WTC11 (cell line): Measurements from ENCODE around the gene AP3D1. TPM values are rescaled to one million over a fixed set of nuclear protein-coding genes. Genes with fewer than 3 reads are reported as not detected.
A peak's percentile ranks its signal among the peaks of the same experiment; 100 is the strongest.

Experiments used
- ATAC-seq: fragments of 200-7000 bp; cut with Tn5 transposase; 2 replicates; pipeline ENCODE4 v1.10.0; 2021; ENCODE audit warnings: mild to moderate bottlenecking, moderate library complexity
- CTCF ChIA-PET: fragments of 300-600 bp; sonication (Branson Sonifier 250); formaldehyde crosslinking; loops from one replicate; lab custom pipeline; 2021; ENCODE audit warnings: antibody characterized with exemption; lab: Charles Lee
- POLR2A ChIA-PET: fragments of 350-600 bp; sonication (Branson Sonifier 250); formaldehyde crosslinking; loops from one replicate; lab custom pipeline; 2021; ENCODE audit warnings: antibody characterized with exemption; lab: Charles Lee
- DNase-seq: peaks from one replicate; pipeline ENCODE4 v3.0.0; 2021; ENCODE audit warnings: low spot score
- H3K27ac Mint-ChIP-seq: 2 replicates; pipeline ENCODE4 v1.8.0; 2021; ENCODE audit warnings: mixed read lengths
- H3K27me3 Mint-ChIP-seq: 2 replicates; pipeline ENCODE4 v1.8.0; 2021; ENCODE audit warnings: low read depth, mild to moderate bottlenecking, moderate library complexity, mixed read lengths
- H3K36me3 Mint-ChIP-seq: 2 replicates; pipeline ENCODE4 v1.8.0; 2021; ENCODE audit warnings: mixed read lengths
- H3K4me1 Mint-ChIP-seq: 2 replicates; pipeline ENCODE4 v1.8.0; 2022; ENCODE audit warnings: mixed read lengths
- H3K4me3 Mint-ChIP-seq: 2 replicates; pipeline ENCODE4 v1.8.0; 2021; ENCODE audit warnings: mild to moderate bottlenecking, moderate library complexity, mixed read lengths
- H3K9me3 Mint-ChIP-seq: 2 replicates; pipeline ENCODE4 v1.8.0; 2021; ENCODE audit warnings: mixed read lengths
- EMX1 ChIP-seq: fragments of 250-450 bp; sonication (Bioruptor Pico); IDR thresholded peaks from 2 replicates; pipeline ENCODE4 v1.8.0; 2021; ENCODE audit warnings: mild to moderate bottlenecking
- GRHL2 ChIP-seq: fragments of 250-450 bp; sonication (Bioruptor Pico); IDR thresholded peaks from 2 replicates; pipeline ENCODE4 v1.8.0; 2022; ENCODE audit warnings: mild to moderate bottlenecking, moderate library complexity; ENCODE audit not compliant: insufficient replicate concordance, severe bottlenecking
- GTF2I ChIP-seq: fragments of 250-450 bp; sonication (Bioruptor Pico); conservative IDR thresholded peaks from 2 replicates; pipeline ENCODE4 v1.4.0; 2021; ENCODE audit warnings: mild to moderate bottlenecking
- JUN ChIP-seq: sonication (generic); formaldehyde crosslinking; IDR thresholded peaks from 2 replicates; pipeline ENCODE4 v1.8.0; 2023; ENCODE audit warnings: mild to moderate bottlenecking, missing genetic modification reagents
- MXD4 ChIP-seq: fragments of 250-450 bp; sonication (Bioruptor Pico); IDR thresholded peaks from 2 replicates; pipeline ENCODE4 v1.8.0; 2021; ENCODE audit warnings: mild to moderate bottlenecking, moderate library complexity, borderline replicate concordance
- MYBL2 ChIP-seq: sonication (generic); formaldehyde crosslinking; IDR thresholded peaks from 2 replicates; pipeline ENCODE4 v1.8.1; 2023; ENCODE audit warnings: mild to moderate bottlenecking, moderate library complexity, missing genetic modification reagents
- NFE2L1 ChIP-seq: sonication (generic); formaldehyde crosslinking; IDR thresholded peaks from 2 replicates; pipeline ENCODE4 v1.8.1; 2023; ENCODE audit warnings: missing genetic modification reagents
- NR1H2 ChIP-seq: sonication (generic); formaldehyde crosslinking; IDR thresholded peaks from 2 replicates; pipeline ENCODE4 v1.9.0; 2021; ENCODE audit warnings: mild to moderate bottlenecking, moderate library complexity, missing genetic modification reagents
- NR2C2 ChIP-seq: sonication (generic); formaldehyde crosslinking; IDR thresholded peaks from 2 replicates; pipeline ENCODE4 v1.8.0; 2022; ENCODE audit warnings: mild to moderate bottlenecking, missing genetic modification reagents
- TCF7 ChIP-seq: sonication (generic); formaldehyde crosslinking; IDR thresholded peaks from 2 replicates; pipeline ENCODE4 v1.8.0; 2022; ENCODE audit warnings: mild to moderate bottlenecking, low read depth, missing genetic modification reagents, moderate library complexity
- ZNF671 ChIP-seq: fragments of 250-450 bp; sonication (Bioruptor Pico); IDR thresholded peaks from 2 replicates; pipeline ENCODE4 v1.8.0; 2021; ENCODE audit warnings: mild to moderate bottlenecking
- total RNA-seq: library from RNA; stranded (reverse); gene quantifications from 3 replicates; pipeline ENCODE4 v1.2.3, GENCODE V29; 2021
- TF ChIP-seq, protein P1 (sequence below): sonication (generic); formaldehyde crosslinking; IDR thresholded peaks from 2 replicates; pipeline ENCODE4 v1.8.1; 2022; ENCODE audit warnings: mild to moderate bottlenecking, moderate library complexity, missing genetic modification reagents
- TF ChIP-seq, protein P2 (sequence below): sonication (generic); formaldehyde crosslinking; IDR thresholded peaks from 2 replicates; pipeline ENCODE4 v1.8.0; 2022; ENCODE audit warnings: mild to moderate bottlenecking, missing genetic modification reagents
- TF ChIP-seq, protein P3 (sequence below): sonication (generic); formaldehyde crosslinking; IDR thresholded peaks from 2 replicates; pipeline ENCODE4 v1.8.1; 2022; ENCODE audit warnings: low read depth, mild to moderate bottlenecking, moderate library complexity, missing genetic modification reagents, borderline replicate concordance

AP3D1 gene
- total RNA-seq, 1 experiment from 2014 or later = 190 TPM

DNA sequence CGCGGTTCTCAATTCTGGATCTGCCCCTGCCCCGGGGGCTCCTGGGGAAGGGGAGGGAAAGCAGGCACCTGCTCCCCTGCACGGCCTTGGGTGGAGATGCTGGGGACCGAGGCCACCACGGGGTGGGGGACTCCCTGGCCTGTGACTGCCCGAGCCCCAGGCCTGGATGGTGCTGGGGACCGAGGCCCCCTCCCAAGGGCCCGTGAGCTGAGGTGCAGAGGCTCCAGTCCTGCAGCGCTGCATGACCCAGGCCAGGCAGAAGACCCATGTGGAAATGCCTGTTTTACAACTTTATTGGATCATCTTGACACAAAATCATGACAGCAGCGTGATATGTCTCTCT is 50.7 kb downstream of the AP3D1 start:
- Mint-ChIP-seq H3K27ac (no peak overlapping the region), H3K27me3 (no peaks in the 10 kb centered on the region), H3K36me3 (peaks cover 39% of the 10 kb centered on the region), H3K9me3 (peaks cover 14% of the 10 kb centered on the region), H3K4me3 (no peak overlapping the region), H3K4me1 (peaks cover 1% of the 10 kb centered on the region; the same call in 1 of the 2 replicates)
- ChIA-PET POLR2A (no interaction called here), CTCF (no interaction called here)
- no peak for TF ChIP-seq NR2C2 (CRISPR knock-in tag)
- TF ChIP-seq EMX1 = no peak
- no peak for TF ChIP-seq ZNF671 (CRISPR knock-in tag)
- no peak for TF ChIP-seq GRHL2 (CRISPR knock-in tag)
- TF ChIP-seq, protein P1, sequence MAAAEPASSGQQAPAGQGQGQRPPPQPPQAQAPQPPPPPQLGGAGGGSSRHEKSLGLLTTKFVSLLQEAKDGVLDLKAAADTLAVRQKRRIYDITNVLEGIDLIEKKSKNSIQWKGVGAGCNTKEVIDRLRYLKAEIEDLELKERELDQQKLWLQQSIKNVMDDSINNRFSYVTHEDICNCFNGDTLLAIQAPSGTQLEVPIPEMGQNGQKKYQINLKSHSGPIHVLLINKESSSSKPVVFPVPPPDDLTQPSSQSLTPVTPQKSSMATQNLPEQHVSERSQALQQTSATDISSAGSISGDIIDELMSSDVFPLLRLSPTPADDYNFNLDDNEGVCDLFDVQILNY (CRISPR knock-in tag) = no peak
- no peak for TF ChIP-seq MYBL2 (CRISPR knock-in tag)
- ATAC-seq = no peak
- no peak for DNase-seq

DNA sequence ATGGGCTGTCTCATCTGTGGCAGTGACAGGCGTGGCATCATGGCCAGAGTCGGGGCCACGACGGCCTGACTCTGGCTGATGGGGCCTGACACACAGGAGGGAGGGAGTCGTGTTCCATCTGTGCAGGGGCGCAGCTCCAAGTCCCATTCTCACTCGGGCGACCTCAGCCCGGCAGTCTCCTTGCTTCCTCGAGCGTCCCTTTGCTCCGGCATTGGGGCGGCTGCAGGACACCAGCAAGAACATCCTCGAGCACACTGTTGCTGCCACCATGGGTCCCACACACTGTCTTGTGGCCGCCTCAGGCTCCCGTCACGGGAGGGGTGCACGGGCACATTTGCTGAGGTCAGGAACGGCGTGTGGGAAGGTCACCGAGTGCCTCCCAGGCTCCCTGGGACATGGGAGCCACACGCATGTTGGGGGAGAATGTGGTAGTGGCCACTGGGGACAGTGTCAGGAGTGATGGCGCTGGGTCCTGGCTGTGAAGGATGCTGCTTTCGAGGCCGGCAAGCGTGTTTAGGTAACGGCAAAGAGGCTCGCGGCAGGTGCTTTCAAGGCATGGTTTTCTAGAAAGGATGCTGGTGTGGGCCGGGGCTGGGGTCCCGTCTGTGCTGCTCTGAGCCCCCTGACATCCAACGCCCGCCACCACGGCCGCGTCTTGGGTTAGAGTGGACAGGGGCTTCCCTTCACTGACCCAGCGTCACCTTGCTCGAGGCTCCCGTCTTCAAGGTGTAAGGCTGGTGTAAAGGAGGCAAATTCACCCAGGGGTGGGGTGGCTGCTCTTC is 51.2 kb downstream of the AP3D1 start:
- Mint-ChIP-seq H3K27me3 (no peaks in the 10 kb centered on the region), H3K9me3 (peaks cover 8% of the 10 kb centered on the region), H3K27ac (no peak overlapping the region), H3K4me3 (no peak overlapping the region), H3K36me3 (peaks cover 34% of the 10 kb centered on the region), H3K4me1 (peaks cover 3% of the 10 kb centered on the region; the same call in 1 of the 2 replicates)
- ChIA-PET CTCF (no interaction called here), POLR2A (no interaction called here)
- ATAC-seq (no peak), DNase-seq (no peak)
- TF ChIP-seq, protein P2, sequence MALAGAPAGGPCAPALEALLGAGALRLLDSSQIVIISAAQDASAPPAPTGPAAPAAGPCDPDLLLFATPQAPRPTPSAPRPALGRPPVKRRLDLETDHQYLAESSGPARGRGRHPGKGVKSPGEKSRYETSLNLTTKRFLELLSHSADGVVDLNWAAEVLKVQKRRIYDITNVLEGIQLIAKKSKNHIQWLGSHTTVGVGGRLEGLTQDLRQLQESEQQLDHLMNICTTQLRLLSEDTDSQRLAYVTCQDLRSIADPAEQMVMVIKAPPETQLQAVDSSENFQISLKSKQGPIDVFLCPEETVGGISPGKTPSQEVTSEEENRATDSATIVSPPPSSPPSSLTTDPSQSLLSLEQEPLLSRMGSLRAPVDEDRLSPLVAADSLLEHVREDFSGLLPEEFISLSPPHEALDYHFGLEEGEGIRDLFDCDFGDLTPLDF (CRISPR knock-in tag) = no peak
- TF ChIP-seq NFE2L1 (CRISPR knock-in tag) = no peak

DNA sequence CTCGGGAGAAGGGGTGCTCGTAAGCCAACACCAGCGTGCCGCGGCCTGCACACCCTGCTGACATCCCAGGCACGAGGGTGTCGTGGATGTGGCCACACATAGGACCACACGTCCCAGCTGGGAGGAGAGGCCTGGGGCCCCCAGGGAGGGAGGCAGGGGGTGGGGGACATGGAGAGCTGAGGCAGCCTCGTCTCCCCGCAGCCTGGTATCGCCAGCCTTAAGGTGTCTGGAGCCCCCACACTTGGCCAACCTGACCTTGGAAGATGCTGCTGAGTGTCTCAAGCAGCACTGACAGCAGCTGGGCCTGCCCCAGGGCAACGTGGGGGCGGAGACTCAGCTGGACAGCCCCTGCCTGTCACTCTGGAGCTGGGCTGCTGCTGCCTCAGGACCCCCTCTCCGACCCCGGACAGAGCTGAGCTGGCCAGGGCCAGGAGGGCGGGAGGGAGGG is 52.3 kb downstream of the AP3D1 start:
- CTCF ChIA-PET = interaction anchor here (0.6 kb wide), 1 partner anchor 21 kb away, joined by 6 read pairs; no protein-coding TSS in a partner anchor
- Mint-ChIP-seq H3K27ac (no peak overlapping the region), H3K36me3 (peaks cover 25% of the 10 kb centered on the region), H3K27me3 (no peaks in the 10 kb centered on the region), H3K4me3 (no peak overlapping the region), H3K9me3 (peaks cover 4% of the 10 kb centered on the region; the same call in 1 of the 2 replicates), H3K4me1 (peaks cover 5% of the 10 kb centered on the region; the same call in 1 of the 2 replicates)
- ATAC-seq (no peak), DNase-seq (no peak)
- POLR2A ChIA-PET = no interaction called here
- no peak for TF ChIP-seq NFE2L1 (CRISPR knock-in tag)
- TF ChIP-seq MXD4 (CRISPR knock-in tag) = no peak
- TF ChIP-seq, protein P3, sequence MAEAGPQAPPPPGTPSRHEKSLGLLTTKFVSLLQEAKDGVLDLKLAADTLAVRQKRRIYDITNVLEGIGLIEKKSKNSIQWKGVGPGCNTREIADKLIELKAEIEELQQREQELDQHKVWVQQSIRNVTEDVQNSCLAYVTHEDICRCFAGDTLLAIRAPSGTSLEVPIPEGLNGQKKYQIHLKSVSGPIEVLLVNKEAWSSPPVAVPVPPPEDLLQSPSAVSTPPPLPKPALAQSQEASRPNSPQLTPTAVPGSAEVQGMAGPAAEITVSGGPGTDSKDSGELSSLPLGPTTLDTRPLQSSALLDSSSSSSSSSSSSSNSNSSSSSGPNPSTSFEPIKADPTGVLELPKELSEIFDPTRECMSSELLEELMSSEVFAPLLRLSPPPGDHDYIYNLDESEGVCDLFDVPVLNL (CRISPR knock-in tag) = no peak

DNA sequence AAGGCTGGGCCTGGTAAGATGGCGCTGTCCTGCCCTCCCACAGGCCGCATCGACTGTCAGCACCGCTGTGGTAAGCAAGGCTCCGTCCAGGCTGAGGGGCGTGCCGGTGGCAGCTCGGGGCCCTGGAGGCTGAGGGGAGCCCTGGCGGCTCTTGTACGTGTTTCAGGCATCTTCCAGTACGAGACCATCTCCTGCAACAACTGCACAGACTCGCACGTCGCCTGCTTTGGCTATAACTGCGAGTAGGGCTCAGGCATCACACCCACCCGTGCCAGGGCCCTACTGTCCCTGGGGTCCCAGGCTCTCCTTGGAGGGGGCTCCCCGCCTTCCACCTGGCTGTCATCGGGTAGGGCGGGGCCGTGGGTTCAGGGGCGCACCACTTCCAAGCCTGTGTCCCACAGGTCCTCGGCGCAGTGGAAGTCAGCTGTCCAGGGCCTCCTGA is 53.5 kb downstream of the AP3D1 start:
- ChIA-PET CTCF (interaction anchor here (0.5 to 1.0 kb wide), 7 partner anchors 12 to 200 kb away, joined by 3 to 4 read pairs (median 3); no protein-coding TSS in a partner anchor), POLR2A (interaction anchor here (0.6 kb wide), 1 partner anchor 211 kb away, joined by 3 read pairs; no protein-coding TSS in a partner anchor)
- Mint-ChIP-seq H3K4me1 (peaks cover 5% of the 10 kb centered on the region; the same call in 1 of the 2 replicates), H3K27ac (no peak overlapping the region), H3K9me3 (no peaks in the 10 kb centered on the region), H3K4me3 (peak overlapping the region; percentile 70; the same call in 1 of the 2 replicates), H3K27me3 (no peaks in the 10 kb centered on the region), H3K36me3 (peaks cover 14% of the 10 kb centered on the region)
- ATAC-seq (no peak), DNase-seq (no peak)
- TF ChIP-seq NR1H2 (no peak), GTF2I (CRISPR knock-in tag) (no peak), JUN (CRISPR knock-in tag) (no peak), TCF7 (CRISPR knock-in tag) (0 out of 2 replicates have a peak, but pooled peaks have one; percentile 44)
